GM23248 (cell line): ENCODE results near the gene SNX18.

Source experiments
- EZH2 ChIP-seq: fragments of 200-600 bp; sonication (generic); IDR thresholded peaks from 2 replicates; pipeline ENCODE4 v1.6.1; 2018; ENCODE audit warnings: antibody characterized with exemption, mild to moderate bottlenecking; ENCODE audit not compliant: insufficient read depth, poor library complexity, severe bottlenecking
- EZH2phosphoT487 ChIP-seq: fragments of 200-600 bp; sonication (generic); IDR thresholded peaks from 2 replicates; pipeline ENCODE4 v1.6.1; 2018; ENCODE audit warnings: antibody characterized with exemption, moderate library complexity, mild to moderate bottlenecking, low read depth; ENCODE audit not compliant: insufficient read depth

DNA sequence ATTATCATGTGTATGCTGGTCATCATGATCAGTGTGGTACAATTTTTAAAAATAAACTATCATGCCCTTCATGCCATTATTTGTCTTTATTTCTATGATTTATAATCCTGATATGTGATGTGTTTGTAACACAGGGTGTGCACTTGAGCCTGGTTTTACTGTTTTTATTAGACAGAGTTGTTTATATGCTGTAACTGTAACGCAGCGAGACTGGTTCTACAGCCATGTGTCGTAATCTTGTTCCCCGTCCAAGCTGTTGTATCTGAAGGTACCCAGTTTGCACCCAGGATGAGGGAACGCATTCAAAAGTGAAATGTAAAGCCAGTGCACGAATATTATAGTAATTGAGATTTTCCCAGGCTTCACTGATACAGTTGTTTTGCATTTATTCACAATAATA is 28.2 kb downstream of the SNX18 start:
- TF ChIP-seq EZH2 = no peak
- TF ChIP-seq EZH2phosphoT487 = no peak
